GM19328 (cell line): ENCODE results near the gene ZNF282.
"Not testable (repeated sequence)": the region's sequence is repeated elsewhere in the genome, so short reads cannot be mapped to it uniquely, and the experiment has no call there.

Experiments used
- ATAC-seq: cut with Tn5 transposase; IDR thresholded peaks from one replicate; pipeline ENCODE4 v1.9.1; 2021; ENCODE audit warnings: mild to moderate bottlenecking, moderate library complexity; ENCODE audit not compliant: unreplicated experiment

Gene ZNF282

DNA sequence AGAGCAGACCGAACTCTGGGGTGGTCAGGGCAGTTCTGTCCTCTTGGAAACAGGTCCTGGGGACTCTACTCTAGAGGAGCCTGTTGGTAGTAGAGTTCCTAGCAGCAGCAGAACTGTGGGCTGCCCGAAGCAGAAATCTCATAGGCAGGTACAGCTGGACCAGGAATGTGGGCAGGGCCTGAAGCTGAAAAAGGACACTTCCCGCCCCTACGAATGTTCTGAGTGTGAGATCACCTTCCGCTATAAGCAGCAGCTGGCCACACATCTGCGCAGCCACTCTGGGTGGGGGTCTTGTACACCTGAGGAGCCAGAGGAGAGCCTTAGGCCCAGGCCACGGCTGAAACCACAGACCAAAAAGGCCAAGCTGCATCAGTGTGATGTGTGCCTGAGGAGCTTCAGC, 58.3 kb downstream of the ZNF282 start:
- ATAC-seq: no peak

DNA sequence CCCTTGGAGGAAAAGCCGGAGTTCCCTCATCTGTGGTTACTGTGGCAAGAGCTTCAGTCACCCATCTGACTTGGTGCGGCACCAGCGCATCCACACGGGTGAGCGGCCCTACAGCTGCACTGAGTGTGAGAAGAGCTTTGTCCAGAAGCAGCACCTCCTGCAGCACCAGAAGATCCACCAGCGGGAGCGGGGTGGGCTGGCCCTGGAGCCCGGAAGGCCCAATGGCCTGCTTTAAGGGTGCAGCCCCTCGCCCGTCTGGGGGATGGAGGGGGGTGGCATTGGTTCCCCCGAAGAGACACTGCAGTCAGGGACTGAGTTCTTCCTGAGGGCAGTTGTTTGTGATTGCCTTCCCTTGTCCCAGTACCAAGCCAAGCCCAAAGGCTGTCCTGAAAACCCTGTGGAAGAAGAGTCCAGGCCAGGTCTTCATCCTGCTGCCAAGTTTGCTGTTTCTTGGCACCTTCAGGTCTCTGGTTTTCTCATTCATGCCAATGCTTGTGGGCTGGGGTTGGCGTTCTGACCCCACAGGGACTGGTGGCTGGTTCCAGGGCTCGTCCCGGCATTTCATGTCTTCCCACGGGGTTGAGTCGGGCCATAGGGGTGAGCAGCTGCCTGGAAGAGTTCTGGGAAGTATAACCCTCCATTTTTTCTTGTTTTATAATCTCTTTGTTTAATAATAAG, 59.0 kb downstream of the ZNF282 start:
- no peak for ATAC-seq

DNA sequence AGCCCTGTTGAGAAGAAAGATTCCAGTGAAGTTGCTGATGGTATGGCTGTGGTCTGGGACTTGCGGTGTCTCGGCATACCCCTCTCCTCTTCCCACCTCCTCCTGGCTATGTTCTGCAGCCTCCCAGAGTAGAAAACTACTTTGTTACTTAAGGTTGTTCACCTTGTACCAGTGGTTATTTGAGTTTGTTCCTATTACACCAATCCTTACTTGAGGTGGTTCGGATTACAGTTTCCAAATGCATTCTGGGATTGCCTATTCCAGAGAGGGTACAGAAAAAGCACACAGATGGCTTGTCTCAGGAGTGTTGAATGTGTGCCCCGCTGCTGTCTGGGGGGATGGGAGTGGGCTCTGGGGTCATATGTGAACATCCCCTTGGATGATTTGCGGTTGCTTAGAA, 59.8 kb downstream of the ZNF282 start:
- no peak for ATAC-seq

DNA sequence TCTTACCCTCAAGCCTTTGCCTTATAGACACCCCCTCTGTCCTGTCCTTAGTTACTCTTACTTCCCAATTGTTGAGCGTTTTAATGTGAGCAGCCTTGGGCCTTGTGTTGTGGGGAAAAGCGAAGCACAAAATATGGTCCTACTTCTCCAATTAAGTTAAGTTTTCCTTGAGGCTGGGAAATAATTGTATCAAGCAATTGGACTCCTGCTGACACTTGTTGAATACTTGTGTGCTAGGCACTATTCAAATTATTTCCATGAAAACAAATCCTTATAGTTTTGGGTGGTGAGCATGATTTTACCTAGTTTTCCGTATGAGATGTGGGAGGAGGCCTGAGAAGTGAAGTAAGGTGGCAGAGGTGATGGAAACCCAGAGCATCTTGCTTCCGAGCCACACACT, 61.2 kb downstream of the ZNF282 start:
- ATAC-seq: no peak

DNA sequence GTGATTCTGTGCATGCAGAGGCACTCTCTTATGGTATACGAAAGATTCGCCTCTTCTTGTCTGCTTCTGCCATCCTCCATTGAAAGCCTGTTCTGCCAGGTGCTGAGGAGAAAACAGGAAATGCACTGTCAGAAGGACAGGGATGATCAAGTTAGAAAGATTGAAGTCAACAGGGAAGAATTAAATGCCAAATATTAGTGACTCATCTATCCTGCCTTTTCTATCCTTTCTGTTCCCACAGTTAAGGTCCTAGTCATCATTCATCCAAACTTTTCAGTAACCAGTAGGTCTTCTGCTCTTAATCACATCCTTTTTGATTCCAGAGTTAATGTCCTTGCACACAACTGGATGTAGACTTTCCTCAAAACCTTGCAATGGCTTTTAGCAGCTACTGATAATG, 61.8 kb downstream of the ZNF282 start:
- no peak for ATAC-seq

DNA sequence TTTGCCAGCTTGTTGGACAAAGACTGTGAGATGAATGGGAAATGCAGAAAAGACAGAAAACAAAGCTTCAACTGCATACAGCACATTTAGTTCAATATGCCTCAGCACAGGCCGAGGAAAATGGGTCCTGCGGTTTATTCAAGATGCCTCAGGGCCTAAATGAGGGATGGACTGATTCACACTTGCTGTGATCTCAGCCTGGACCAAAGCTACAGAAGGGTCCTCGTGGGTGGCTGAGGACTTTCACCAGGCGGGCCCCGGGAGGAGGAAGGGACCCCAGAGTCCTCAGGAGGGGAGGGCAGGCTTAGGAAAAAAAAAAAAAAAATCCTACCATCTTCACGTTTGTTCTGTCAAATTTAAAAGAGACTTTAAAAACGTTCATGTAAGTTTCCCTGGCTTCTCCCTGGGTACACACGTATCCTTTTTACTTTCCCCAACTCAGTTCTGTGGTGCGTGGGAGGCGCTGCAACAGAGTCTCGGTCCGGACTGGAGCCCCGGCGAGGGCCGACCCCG, 66.0 kb downstream of the ZNF282 start:
- ATAC-seq: no peak

DNA sequence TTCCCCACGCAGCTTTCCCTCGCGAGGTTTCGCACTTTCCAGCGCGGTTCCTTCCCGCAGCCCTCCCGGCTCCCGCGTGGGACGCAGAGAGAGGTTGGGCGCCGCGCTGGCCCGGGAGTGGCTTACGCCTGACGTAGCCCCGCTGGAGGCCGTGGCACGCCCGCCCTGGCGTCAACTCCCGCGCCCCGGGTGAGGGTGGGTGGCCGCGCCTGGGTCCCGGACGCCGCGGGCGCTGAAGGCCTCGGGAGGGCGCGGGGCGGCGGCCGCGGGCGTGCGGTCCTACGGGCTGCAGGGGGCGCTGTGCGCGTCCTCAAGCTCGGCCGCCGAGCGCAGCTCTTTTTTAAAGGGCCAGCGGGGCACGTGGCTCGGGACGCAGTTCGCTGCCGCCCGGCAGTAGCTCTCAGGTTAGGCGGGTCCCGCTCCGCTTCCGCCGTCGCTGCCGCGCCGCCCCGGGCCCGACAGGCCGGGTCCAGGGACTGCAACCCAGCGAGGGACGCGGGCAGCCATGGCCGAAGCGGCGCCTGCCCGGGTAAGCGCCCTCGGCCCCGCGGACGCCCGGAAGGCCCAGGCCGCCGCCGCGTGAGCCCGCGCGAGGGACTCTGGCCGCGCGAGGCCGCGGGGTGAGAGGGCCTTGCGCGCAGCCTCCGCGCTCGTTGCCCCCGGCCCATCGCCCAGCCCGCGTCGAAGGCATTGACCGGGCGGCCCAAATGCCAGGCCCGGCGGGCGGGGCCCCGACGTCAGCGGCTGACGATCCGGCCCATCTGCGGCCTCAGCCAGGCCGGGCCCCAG, 66.7 kb downstream of the ZNF282 start, which contains the start of gene ZNF783:
Gene ZNF783 (plus strand): TSS at position 368 of the 789 bp plus-strand sequence. CDS start 138 bp downstream, at position 506.
- peak; percentile 83 for ATAC-seq

DNA sequence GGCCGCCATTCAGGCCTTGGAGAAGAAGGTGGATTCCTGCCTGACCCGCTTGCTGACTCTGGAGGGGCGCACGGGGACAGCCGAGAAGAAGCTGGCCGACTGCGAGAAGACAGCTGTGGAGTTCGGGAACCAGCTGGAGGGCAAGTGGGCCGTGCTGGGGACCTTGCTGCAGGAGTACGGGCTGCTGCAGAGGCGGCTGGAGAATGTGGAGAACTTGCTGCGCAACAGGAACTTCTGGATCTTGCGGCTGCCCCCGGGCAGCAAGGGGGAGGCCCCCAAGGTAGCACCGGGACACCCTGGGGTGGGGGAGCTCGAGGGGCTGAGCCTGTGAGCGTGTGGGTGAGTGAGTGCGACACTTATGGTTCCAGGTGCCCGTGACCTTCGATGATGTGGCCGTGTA, 71.1 kb downstream of the ZNF282 start:
- ATAC-seq: no peak

DNA sequence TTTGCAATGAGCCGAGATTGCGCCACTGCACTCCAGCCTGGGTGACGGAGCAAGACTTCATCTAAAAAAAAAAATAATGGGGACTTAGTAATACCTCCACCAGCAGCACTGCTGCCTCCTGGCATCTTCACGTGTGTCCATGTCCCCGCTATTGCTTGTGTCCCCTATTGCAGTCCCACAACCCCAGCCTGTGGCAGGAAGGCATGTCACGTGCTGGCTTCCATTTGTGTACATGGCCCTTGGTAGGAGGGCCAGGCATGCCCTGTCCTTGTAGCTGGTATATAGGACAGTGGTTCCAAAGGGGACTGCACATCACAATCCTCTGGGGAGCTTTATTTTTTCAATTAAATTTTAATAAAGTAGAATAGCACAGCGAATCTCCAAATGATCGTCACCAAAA, 72.4 kb downstream of the ZNF282 start:
- ATAC-seq: no peak

DNA sequence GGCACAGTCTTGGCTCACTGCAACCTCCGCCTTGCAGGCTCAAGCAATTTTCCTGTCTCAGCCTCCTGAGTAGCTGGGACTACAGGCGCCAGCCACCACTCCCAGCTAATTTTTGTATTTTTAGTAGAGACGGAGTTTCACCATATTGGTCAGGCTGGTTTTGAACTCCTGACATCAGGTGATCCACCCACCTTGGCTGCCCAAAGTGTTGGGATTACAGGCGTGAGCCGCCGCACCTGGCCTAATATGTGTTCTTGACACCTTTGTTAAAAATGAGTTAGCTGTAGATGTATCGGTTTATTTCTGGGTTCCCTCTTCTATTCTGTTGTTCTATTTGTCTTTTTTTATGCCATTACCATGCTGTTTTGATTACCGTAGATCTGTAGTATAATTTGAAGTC, 79.1 kb downstream of the ZNF282 start:
- ATAC-seq: not testable (repeated sequence)
